Measurements from ENCODE around the gene CRACR2B. TPM values are rescaled to one million over a fixed set of nuclear protein-coding genes. Genes with fewer than 3 reads are reported as not detected.

The CRACR2B gene
- total and polyA plus RNA-seq, 2 of the 13 experiments (the other 11 are each of a cell fraction or from before 2014, with no cell fraction given), result 14.9 to 21.0 TPM

GRCh38 chr11:819129-819931 lies 8.4 kb upstream of the CRACR2B start (continued):
- TF ChIP-seq ZNF446 (CRISPR knock-in tag; IDR thresholded peaks at IDR 0.05) (peak; percentile 67; the same call in 1 of the 2 replicates), ZBTB14 (CRISPR knock-in tag; IDR thresholded peaks at IDR 0.05) (peak; percentile 35; the same call in 1 of the 2 replicates), MAF1 (CRISPR knock-in tag; IDR thresholded peaks at IDR 0.05; ENCODE audit: borderline replicate concordance) (no peak), ZNF563 (CRISPR knock-in tag; IDR thresholded peaks at IDR 0.05) (peak; percentile 80), ZNF276 (CRISPR knock-in tag; IDR thresholded peaks at IDR 0.05; ENCODE audit: low read depth) (no peak), ZNF670 (CRISPR knock-in tag; IDR thresholded peaks at IDR 0.05; ENCODE audit: borderline replicate concordance) (0 out of 2 replicates have a peak, but pooled peaks have one; percentile 20), ZHX2 (IDR thresholded peaks at IDR 0.05; ENCODE audit: low read depth) (no peak), ZHX2 (CRISPR knock-in tag; IDR thresholded peaks at IDR 0.05; ENCODE audit: borderline replicate concordance) (no peak), MAZ (IDR thresholded peaks at IDR 0.05; ENCODE audit: borderline replicate concordance, low read depth, low read length) (no peak; the same call in 1 of the 2 replicates), MAZ (CRISPR knock-in tag; IDR thresholded peaks at IDR 0.05; ENCODE audit: low read depth) (peak; percentile 34; the same call in 1 of the 2 replicates), PHF8 (CRISPR knock-in tag; IDR thresholded peaks at IDR 0.05) (peak; percentile 39; the same call in 1 of the 2 replicates), ZNF615 (CRISPR knock-in tag; IDR thresholded peaks at IDR 0.05; ENCODE audit: borderline replicate concordance) (no peak), SMAD3 (CRISPR knock-in tag; IDR thresholded peaks at IDR 0.05) (no peak), POLR2A (IDR thresholded peaks at IDR 0.05; ENCODE audit: insufficient read depth in 1 of 2, low read depth in 2 of 2, low read length in 2 of 2) (peak in 1 of 2 experiments; percentile 89; a peak in 2 of 4 replicates), KLF13 (CRISPR knock-in tag; IDR thresholded peaks at IDR 0.05) (no peak), FOXM1 (CRISPR knock-in tag; IDR thresholded peaks at IDR 0.05) (no peak), KLF15 (CRISPR knock-in tag; IDR thresholded peaks at IDR 0.05; ENCODE audit: borderline replicate concordance) (peak; percentile 14; the same call in 1 of the 2 replicates), LCORL (IDR thresholded peaks at IDR 0.05) (no peak), LCORL (CRISPR knock-in tag; IDR thresholded peaks at IDR 0.05) (peak; percentile 7; the same call in 1 of the 2 replicates), MATR3 (CRISPR knock-in tag; IDR thresholded peaks at IDR 0.05) (no peak), KAT8 (CRISPR knock-in tag; IDR thresholded peaks at IDR 0.05) (peak; percentile 24; the same call in 1 of the 2 replicates)

Measured in HepG2 (cell line).